ENCODE results near the gene ID3. TPM values are rescaled to one million over a fixed set of nuclear protein-coding genes. Genes with fewer than 3 reads are reported as not detected.

The ID3 gene
- total RNA-seq, 1 donor from 2014 or later = 40.9 TPM

DNA sequence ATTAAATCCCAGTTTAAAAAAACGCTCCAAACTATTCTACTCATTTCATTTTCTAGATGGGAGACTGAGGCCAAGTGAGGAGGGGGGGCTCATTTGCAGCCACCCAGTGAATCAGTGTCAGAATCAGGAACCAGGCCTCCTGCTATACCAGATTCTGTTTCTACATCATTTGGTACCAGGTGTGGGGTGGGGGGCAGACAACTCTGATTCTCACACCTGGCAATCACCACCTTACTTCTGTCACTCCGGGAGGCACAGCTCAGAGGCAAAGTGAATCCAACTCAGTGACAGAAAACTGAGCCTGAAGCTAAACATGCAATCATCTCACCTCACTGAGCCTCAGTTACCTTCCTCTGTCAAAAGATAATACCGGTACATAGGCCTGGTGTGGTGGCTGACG is 23.5 kb upstream of the ID3 start:
- TF ChIP-seq, protein P1, sequence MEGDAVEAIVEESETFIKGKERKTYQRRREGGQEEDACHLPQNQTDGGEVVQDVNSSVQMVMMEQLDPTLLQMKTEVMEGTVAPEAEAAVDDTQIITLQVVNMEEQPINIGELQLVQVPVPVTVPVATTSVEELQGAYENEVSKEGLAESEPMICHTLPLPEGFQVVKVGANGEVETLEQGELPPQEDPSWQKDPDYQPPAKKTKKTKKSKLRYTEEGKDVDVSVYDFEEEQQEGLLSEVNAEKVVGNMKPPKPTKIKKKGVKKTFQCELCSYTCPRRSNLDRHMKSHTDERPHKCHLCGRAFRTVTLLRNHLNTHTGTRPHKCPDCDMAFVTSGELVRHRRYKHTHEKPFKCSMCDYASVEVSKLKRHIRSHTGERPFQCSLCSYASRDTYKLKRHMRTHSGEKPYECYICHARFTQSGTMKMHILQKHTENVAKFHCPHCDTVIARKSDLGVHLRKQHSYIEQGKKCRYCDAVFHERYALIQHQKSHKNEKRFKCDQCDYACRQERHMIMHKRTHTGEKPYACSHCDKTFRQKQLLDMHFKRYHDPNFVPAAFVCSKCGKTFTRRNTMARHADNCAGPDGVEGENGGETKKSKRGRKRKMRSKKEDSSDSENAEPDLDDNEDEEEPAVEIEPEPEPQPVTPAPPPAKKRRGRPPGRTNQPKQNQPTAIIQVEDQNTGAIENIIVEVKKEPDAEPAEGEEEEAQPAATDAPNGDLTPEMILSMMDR (conservative IDR thresholded peaks at IDR 0.05) = no peak
- Mint-ChIP-seq H3K9me3 (no peaks in the 10 kb centered on the region), H3K4me3 (no peak overlapping the region), H3K36me3 (ENCODE audit: low read depth) (no peaks in the 10 kb centered on the region), H3K4me1 (peaks cover 26% of the 10 kb centered on the region), H3K27ac (ENCODE audit: unreplicated experiment) (no peak overlapping the region), H3K27me3 (ENCODE audit: low read depth) (no peaks in the 10 kb centered on the region)
- DNase-seq (ENCODE audit: low read depth, low spot score) = no peak

DNA sequence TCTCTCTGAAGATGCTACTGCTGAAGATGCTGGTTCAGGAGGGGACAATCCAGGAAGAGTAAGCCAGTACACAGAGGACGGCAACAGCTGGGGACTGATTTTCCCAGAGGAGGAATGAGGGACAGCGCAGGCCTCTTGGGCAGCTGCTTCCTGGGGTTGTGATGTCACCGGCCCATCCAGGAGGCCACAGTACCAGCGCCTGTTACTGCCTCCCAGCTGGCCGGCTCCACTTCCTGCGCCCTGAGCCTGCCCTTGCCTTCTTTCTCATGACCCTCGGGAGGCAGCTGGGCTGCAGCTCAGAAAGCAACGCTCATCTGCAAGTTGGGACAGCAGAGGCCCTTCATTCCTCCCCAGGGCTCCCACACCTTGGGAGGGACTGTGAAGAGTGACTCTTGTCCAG is 21.9 kb upstream of the ID3 start:
- no peaks in the 10 kb centered on the region for H3K9me3 Mint-ChIP-seq
- H3K27ac Mint-ChIP-seq (ENCODE audit: unreplicated experiment) = peak overlapping the region; percentile 97
- no peaks in the 10 kb centered on the region for H3K27me3 Mint-ChIP-seq (ENCODE audit: low read depth)
- DNase-seq (ENCODE audit: low read depth, low spot score) = peak; percentile 32
- TF ChIP-seq, protein P1 (conservative IDR thresholded peaks at IDR 0.05) = no peak
- peak overlapping the region; percentile 52 for H3K4me3 Mint-ChIP-seq
- H3K36me3 Mint-ChIP-seq (ENCODE audit: low read depth) = no peaks in the 10 kb centered on the region
- H3K4me1 Mint-ChIP-seq = peaks cover 41% of the 10 kb centered on the region

DNA sequence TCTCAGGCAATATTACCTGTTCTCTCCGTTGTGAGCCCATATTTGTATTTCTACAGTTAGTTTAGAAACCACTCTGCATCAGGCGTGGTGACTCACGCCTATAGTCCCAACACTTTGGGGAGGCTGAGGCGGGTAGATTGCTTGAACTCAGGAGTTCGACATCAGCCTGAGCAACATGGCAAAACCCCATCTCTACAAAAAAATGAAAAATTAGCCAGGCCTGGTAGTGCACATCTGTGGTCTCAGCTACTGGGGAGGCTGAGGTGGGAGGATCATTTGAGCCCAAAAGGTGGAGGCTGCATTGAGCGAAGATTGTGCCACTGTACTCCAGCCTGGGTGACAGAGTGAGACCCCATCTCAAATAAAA is 19.7 kb upstream of the ID3 start:
- no peak overlapping the region for H3K4me3 Mint-ChIP-seq
- H3K27me3 Mint-ChIP-seq (ENCODE audit: low read depth) = no peaks in the 10 kb centered on the region
- no peaks in the 10 kb centered on the region for H3K36me3 Mint-ChIP-seq (ENCODE audit: low read depth)
- H3K4me1 Mint-ChIP-seq = peaks cover 50% of the 10 kb centered on the region
- DNase-seq (ENCODE audit: low read depth, low spot score) = no peak
- no peak overlapping the region for H3K27ac Mint-ChIP-seq (ENCODE audit: unreplicated experiment)
- no peaks in the 10 kb centered on the region for H3K9me3 Mint-ChIP-seq
- TF ChIP-seq, protein P1 (conservative IDR thresholded peaks at IDR 0.05) = no peak

DNA sequence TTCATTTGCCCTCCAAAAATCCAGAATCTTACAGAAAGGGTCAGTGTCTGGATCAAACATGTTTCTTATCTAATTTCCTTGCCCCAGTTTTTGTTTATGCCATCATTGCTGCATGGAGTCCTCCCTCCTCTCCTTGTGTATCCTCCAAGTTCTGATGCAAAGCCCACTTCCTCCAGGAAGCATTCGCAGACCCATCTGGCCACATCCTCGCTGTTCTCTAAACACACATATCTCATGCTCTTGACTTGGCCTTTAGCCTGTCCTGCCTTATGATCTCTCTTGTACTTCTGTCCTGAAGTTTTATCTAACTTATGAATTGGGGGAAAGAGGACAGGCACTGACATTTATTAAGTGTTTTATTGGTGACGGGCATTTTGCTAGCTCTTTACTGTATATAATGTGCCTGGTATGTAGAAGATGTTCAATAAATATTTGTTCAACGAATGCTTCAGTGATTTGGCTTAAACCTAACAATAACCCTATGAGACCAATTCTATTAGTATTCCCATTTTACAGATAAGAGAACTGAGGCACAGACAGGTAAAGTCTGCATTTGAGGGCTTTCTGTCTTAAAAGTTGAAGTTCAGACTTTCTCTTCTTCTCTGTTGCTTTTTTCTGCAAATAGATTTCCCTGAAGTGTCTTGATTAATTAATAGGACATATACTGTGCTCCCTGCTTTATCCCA is 19.2 kb upstream of the ID3 start:
- H3K9me3 Mint-ChIP-seq = no peaks in the 10 kb centered on the region
- TF ChIP-seq, protein P1 (conservative IDR thresholded peaks at IDR 0.05) = no peak
- H3K4me1 Mint-ChIP-seq = peaks cover 50% of the 10 kb centered on the region
- no peak for DNase-seq (ENCODE audit: low read depth, low spot score)
- H3K27ac Mint-ChIP-seq (ENCODE audit: unreplicated experiment) = peak overlapping the region; percentile 13
- no peak overlapping the region for H3K4me3 Mint-ChIP-seq
- no peaks in the 10 kb centered on the region for H3K27me3 Mint-ChIP-seq (ENCODE audit: low read depth)
- no peaks in the 10 kb centered on the region for H3K36me3 Mint-ChIP-seq (ENCODE audit: low read depth)

DNA sequence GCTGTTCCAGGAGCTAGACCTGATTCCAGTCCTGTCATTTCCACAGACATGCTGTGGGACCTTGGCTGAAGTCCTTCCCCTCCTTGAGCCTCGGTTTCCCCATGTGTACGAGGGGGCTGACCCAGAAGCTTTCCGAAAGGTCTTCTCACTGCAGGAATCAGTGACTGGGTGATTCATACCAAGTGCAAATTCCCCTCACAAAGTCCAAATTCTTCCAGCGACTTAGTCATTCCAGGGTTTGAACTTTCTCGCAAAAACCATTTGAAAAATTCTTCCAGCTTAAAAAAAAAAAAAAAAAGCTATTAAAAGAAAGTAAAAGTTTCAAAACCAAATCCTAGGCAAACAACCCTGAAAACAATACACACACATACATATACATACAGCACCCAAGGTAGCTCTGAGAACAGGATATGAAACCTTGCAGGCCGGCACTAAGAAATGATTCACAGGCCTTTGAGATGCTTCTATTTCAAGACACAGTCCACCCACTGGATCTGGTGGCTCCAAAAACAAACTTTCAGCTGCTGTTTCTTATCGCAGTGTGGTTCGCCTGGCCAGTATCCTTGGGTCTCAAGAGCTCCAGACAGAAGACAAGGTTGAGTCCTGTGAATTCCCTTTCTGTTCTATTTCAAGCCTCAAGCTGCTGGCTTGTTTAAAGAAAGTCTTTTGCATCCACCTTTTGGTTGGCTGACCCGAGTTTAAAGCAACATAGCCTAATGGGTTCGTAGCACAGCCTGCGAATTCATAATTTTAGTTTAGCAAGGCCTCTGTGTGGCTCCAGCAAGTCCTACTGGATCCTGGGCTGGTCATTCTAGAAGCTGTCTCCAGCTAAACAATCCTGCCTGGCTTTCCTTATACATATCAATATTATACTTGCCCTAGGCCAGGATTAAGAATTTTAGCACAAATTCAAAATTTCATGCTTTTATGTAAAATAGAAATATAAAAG is 18.0 kb upstream of the ID3 start:
- Mint-ChIP-seq H3K27me3 (ENCODE audit: low read depth) (no peaks in the 10 kb centered on the region), H3K9me3 (no peaks in the 10 kb centered on the region), H3K36me3 (ENCODE audit: low read depth) (no peaks in the 10 kb centered on the region), H3K4me1 (peaks cover 60% of the 10 kb centered on the region), H3K4me3 (no peak overlapping the region), H3K27ac (ENCODE audit: unreplicated experiment) (peak overlapping the region; percentile 83)
- no peak for DNase-seq (ENCODE audit: low read depth, low spot score)
- TF ChIP-seq, protein P1 (conservative IDR thresholded peaks at IDR 0.05) = no peak

Measured in neural crest cell (in vitro differentiated cells).